GM19035 (cell line): ENCODE measurements around the gene FZD1.

Experiments
- ATAC-seq: cut with Tn5 transposase; IDR thresholded peaks from one replicate; pipeline ENCODE4 v1.9.1; 2021; ENCODE audit not compliant: unreplicated experiment

Gene FZD1

GRCh38 chr7:91264046-91264923, at the start of gene FZD1:
TSS of gene FZD1 (plus strand) at chr7:91264433. CDS start at chr7:91264881, 448 bp downstream.
- ATAC-seq, result peak; percentile 90

- no peak for ATAC-seq
These were observed 37.8 kb upstream of the FZD1 start for GRCh38 chr7:91226411-91226810.

GRCh38 chr7:91228327-91228726, 35.9 kb upstream of the FZD1 start:
- ATAC-seq, result no peak

GRCh38 chr7:91228927-91229558, 35.2 kb upstream of the FZD1 start:
- no peak for ATAC-seq

- ATAC-seq, result no peak
These were observed 34.1 kb upstream of the FZD1 start for GRCh38 chr7:91230100-91230499.

- no peak for ATAC-seq
These were observed 33.7 kb upstream of the FZD1 start for GRCh38 chr7:91230503-91230902.

GRCh38 chr7:91233212-91233611, 31.0 kb upstream of the FZD1 start:
- no peak for ATAC-seq

GRCh38 chr7:91235211-91235832, 28.9 kb upstream of the FZD1 start:
- ATAC-seq, result no peak

- ATAC-seq, result no peak
These were observed 25.0 kb upstream of the FZD1 start for GRCh38 chr7:91239171-91239604.

GRCh38 chr7:91239772-91240171, 24.5 kb upstream of the FZD1 start:
- no peak for ATAC-seq

- ATAC-seq, result no peak
These were observed 23.8 kb upstream of the FZD1 start for GRCh38 chr7:91240376-91240941.

- no peak for ATAC-seq
These were observed 22.0 kb upstream of the FZD1 start for GRCh38 chr7:91242097-91242844.

- ATAC-seq, result no peak
These were observed 20.5 kb upstream of the FZD1 start for GRCh38 chr7:91243591-91244301.

GRCh38 chr7:91247500-91247899, 16.7 kb upstream of the FZD1 start:
- no peak for ATAC-seq

GRCh38 chr7:91248996-91249395, 15.2 kb upstream of the FZD1 start:
- no peak for ATAC-seq

- no peak for ATAC-seq
These were observed 14.6 kb upstream of the FZD1 start for GRCh38 chr7:91249506-91250233.

- no peak for ATAC-seq
These were observed 13.5 kb upstream of the FZD1 start for GRCh38 chr7:91250706-91251105.

- no peak for ATAC-seq
These were observed 12.4 kb upstream of the FZD1 start for GRCh38 chr7:91251877-91252276.

- no peak for ATAC-seq
These were observed 718 bp upstream of the FZD1 start for GRCh38 chr7:91263384-91264045.
